HG03135 (cell line): ENCODE data around the gene RRBP1.

ENCODE experiments used
- ATAC-seq: cut with Tn5 transposase; IDR thresholded peaks from one replicate; pipeline ENCODE4 v1.9.1; 2021; ENCODE audit warnings: mild to moderate bottlenecking, moderate library complexity; ENCODE audit not compliant: unreplicated experiment

Gene RRBP1

DNA sequence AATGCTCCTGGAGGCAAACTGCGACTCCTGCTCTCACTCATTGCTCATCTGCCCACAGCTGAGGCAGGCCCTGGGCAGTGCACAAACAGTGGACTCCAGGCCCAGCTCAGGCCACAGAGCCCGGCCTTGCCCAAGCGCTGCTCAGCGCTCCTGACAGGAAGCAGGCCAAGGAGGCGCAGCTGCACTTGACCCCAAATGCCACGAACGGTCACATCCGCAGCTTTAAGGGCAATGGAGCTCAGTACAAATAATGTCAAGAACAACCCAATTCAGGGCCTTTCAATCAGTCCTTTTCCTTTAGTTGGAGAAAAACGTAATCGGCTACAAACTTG lies 33.8 kb downstream of the RRBP1 start:
- no peak for ATAC-seq

DNA sequence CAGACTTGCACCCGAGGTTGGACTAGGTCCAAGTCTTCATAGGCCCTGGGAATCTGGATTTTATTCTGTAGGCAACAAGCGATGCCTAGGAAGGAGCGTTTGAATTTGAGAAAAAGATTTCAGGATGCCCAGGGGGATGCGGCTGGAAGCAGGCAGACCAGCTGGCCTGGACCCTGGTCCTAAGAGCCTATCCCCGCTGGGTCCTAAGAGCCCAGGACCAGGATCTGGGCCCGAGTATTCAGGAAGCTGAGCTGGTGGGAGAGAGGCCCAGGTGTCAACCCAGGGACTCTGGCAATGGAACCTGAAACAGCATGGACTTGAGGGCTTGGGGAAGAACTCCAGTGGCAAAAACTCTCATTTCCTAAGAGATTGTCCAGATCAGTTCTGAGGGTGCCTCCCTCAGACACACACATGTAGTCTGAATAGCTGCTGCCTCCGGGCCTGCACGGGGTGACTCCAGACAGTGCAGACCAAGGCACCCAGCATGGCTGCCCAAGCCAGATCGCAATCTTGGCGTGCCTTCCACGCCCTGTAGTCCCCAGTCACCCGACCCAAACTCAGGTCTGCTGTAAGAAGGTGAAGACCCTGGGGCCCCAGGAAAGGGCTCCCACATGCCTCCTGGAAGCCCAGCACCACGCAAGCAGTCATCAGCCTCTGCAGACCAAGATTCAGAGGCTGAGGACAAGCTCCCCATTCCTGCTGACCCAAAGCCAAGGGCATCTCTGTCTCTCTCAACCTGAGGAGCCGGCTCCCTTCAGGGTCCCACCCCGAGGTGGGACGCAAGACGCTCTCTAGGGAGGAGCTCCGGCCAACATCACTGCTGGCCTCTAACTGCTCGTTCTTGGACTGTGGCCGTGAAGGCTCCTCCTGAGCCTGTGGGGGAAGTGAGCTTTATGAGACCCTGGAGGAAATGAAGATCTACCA lies 34.4 kb downstream of the RRBP1 start:
- ATAC-seq, result no peak

DNA sequence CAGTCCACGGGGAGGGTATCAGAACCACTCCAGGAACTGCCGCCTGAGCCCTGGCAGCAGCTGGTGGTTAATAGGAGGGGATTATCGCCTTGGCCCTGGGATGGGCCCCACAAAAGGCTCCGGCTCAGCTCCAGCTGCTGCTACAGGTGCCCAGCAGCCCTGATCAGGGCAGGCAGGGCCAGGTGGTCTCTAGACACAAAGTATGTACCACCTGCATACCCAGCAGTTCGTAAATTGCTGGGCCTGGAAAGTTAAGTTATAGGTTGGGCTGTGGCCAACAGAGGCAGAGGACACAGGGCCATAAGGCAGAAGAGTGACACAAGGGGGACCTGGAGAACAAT lies 35.1 kb downstream of the RRBP1 start:
- no peak for ATAC-seq

DNA sequence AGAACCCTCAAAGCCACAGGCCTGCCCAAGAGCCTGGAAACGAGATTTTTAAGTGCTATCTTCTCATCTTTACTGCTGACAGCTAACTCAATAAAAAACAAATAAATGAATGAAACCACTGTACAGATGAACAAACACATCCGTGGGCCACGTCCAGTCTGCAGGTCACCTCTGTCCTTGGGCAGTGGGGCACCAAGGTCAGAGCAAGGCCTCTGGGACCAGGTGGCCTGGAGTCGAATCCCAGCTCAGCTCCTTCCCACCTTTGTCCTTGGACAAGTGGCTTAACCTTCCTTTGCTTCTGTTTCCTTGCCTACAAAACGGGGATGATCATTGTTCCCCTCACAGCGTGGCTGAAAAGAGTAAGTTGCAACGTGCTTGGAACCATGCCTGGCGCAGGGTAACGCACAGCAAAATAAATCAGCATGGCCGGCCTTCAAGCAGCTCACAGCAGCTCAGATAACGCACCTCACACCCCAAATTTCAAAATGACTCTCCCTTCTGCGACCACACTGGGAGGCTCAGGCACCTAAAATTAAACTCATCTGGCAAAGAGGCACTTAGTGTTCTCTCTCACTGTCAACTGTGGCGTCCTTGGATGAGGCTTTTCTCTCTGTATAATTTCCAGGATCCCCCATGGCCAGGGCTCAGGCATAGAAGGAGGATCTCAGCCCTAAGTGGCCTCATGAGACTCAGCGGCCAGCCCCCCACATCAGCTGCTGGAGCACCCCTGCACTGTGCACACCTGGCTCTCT lies 35.7 kb downstream of the RRBP1 start:
- no peak for ATAC-seq

DNA sequence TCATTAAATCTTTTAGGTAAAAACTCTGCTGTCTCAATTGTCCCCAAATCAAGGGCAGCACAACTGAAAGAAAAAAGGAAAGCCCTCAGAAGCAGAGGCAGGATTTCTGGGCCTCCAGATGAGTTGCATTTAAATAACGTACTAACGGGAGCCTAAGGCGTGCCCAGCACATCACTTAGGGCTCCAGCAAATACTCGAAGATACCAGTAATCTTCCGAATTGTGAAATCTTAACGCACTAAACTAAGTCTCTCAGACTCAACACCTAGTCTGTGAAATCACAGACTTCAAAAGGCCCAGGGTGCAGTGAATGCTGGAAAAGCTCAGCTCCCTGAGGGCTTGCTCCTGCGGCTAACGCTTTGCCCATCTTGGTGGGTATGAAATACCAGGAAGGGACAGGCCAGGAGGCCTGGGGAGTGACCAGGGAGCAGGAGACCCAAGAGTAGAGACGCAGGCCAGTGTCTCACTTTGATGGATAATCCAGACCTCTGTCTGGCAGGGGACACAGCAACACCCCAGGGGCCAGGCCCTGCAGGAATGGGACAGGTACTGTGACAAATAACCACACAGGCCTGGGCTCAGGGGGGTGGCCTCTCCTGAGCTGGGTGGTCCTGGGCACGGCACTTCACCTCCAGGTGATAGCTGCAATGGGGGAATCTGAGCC lies 36.4 kb downstream of the RRBP1 start:
- ATAC-seq, result no peak

DNA sequence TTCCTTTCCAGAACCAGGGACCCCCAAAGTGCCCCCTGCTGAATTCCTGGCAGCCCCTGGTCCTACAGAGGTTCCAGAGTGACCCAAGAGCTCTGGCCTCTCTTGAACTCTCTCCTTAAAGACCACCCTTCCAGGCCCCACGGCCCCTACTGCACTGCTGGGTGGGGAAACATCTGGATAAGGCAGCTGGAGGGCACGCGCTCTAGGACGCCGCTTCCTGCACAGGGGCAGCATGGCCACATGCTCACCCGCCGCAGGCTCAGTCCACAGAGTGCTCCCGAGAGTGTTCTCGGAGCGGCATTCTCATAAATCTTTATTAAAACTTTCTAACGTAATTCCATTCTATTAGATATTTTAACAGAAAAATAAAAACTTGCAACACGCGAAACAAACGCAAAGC lies 37.0 kb downstream of the RRBP1 start:
- no peak for ATAC-seq

DNA sequence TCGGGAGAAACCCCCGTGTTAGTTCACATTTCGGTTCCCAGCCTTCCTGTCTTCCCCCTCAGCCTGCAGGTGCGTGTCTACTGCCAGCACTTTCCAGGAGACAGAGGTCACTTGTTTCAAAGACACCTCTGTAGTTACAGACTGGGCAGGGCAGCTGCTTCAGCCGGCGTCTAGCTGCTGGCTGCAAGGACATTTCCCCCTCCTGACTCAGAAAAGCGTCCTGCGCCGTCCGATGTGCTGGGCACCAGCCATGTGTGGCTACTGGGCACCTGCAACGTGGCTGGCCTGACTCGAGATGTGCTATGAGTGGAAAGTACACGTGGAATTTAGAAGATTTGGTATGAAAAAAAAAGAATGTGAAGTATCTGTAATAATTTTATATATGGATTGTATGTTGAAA lies 37.6 kb downstream of the RRBP1 start:
- no peak for ATAC-seq

DNA sequence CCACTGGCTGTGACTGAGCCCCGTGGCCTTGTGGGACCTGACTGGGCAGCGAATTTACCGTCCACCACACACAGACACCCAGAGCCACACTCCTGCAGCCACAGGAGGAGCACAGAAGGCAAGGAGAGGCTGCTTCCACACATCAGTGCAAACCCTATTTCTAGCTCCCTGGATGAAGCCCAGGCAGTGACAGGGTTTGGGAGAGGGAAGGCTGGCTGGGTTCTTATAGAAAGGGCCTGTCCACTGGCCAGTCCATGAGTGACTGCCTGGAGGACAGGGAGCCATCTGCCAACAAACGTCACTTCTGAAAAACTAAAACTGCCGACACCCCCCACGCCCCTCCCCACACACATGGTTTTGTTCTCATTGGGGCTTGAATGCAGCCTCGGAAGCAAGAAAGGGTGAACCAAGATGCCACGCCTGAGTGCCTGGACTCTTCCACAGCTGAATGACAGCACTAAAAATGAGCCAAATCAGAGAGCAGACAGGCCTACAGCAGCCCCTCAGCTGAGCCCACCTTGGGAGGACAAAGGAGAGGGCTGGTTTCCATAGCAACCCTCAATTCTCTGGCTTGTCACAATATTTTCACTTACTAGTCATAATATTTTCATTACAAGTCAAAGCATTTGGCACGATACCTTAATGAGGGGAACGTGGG lies 38.4 kb downstream of the RRBP1 start:
- ATAC-seq, result no peak

DNA sequence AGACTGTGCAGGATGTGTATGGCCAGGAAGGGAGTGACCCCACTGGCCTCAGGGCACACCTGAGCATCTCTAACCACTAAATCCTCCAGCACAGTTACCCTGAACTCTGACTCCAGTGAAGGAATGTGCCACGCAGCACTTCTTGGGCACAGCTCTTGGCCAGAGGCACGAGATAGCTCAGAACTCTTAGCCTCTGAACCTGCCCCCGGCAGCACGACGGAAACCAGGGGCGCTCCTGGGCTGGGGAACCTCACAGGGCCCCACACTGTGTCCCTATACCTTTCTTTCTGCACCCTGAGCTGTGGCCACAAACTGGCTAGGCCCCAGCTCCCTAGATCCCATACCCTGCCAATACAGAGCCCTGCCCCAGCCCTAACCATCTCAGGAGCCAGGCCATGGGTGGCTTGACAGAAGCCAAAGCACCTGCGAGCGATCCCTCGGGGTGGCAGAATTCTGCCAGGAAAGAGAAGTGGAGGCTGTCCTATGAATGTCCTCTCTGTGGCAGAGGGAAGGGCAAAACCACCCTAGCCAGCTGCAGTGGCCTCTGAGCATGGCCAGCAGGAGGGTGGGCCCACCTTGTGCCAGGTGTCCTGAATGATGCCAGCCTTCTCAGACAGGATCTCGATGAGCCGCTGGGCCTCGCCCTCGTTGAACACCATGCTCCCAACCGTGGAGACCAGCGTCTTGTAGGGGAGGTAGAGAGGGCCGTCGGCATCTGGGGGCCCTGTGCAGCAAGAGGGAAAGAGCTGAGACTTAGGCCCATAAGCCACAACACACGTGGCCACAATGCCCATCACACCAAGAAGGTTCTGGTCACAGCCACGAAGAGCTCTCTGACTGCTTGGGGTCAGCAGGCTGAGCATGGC lies 39.4 kb downstream of the RRBP1 start:
- ATAC-seq, result no peak

DNA sequence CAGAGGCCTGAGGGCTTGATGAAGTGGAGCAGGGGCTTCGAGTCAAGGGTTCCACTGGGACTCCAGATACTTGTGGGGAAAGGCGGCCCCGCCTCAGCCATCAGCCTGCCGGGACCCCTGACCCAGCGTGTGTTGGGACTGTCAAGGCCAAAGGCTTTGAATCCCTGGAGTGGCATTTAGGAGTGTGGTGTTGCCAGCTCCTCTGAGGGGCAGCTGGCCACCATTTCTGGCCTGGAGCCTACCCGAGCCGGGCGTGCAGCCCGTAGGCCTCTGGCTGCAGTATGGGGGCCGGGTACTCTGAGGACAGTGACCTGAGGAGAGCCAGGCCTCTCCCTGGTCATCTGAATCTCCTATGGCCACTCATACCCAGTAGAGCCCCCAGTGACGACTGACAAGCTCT lies 40.0 kb downstream of the RRBP1 start:
- no peak for ATAC-seq

DNA sequence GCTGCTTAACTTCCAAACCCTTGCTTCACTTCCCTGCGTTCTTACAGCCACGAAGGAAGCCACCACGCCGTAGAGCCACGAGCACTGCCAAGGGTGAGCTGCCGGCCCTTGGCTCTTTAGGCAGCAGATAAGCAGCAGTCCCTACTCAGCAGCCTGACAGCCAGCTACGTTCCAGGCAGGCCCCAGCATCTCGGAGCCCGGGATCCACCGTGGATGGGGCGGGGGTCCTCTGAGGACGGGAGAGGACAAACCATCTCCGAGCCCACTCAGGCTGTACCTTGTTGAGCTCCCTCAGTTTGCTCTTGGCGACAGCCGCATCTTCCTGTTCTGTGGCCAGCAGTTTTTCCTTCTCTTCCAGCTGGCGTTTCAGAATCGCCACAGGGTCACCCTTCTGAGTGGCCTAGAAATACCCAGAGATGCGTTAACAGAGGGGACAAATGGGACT lies 40.5 kb downstream of the RRBP1 start:
- ATAC-seq, result no peak

DNA sequence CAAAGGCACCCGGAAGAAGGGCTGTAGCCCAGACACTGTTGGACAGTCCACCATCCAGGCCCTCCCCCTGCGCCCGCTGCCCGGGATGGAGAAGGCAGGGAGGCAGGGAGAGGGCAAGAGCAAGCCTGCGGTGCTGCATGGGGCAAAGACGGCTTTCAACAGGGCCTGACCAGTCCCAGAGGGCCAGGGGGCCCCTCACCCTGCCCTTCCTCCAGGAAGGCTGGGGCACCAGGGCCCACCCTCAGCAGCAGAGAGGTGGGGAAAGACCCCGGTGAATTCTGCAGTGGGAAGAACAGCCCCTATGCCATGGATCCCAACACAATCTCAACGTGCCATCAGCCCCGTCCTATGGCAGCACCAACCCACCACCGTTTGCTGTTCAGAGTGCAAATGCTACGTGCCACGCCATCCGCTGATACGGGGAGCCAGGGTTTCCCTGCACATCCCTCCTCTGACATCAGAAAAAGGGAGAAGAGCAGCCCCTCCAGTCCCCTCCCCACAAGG lies 41.1 kb downstream of the RRBP1 start:
- ATAC-seq, result no peak

DNA sequence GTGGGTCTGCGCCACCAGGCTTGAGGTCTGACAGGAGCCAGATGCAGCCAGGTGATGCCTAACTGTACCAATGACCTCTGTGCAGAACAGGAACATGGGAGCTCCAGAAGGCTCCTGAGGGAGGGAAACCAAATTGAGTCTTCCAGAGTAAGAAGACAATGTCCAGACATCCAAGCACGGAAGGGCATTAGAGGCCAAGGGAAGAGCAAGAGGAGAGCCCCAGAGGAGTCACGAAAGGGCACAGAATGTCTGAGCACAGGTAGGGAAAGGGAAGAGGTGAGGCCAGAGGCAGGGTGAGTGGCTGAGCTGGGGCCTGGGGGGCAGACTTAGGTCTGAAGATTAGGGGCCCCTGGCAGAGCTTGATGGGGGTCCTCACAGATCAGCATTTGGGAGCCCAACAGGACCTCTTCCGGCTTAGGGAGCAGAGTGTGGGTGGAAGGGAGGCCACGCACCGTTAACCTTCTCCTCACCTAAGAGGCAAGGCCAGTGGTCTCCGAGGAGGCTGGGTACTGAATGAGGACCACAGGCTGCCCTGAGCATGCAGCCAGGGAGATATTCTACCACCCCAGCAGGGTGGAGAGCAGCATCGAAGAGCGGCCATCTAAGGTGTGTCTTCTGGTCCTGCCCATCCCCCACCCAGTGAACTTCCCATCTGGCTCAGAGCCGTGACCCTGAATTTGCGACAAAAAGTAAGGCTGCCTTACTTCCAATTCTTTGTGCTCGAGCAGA lies 41.7 kb downstream of the RRBP1 start:
- no peak for ATAC-seq

DNA sequence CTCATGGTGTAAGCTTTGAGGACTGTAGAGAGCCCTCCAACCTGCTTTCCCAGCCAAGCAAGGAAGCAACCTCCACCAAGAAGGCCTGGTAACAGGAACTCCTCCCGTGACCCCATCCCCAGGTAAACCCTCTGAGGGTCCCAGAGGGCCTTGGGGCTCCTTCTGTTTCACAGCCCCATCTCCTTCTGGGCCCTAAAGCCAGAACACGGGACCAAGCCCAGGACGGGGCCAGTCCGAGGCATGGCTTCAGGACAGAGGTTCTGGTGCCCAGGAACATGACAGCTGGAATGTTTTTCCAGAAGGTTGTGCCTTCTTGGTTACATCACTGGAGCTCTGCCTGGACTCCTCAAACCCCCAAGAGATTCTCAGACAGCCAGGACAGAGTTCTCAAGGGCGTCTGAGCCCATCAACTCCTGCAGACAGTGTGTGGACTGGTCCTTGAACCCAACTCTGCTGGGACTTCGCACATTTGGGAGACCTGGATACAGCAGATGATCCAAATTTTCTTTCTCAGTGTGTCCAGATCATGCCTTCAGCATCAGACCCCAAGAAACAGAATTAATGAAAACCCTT lies 43.1 kb downstream of the RRBP1 start:
- ATAC-seq, result no peak

DNA sequence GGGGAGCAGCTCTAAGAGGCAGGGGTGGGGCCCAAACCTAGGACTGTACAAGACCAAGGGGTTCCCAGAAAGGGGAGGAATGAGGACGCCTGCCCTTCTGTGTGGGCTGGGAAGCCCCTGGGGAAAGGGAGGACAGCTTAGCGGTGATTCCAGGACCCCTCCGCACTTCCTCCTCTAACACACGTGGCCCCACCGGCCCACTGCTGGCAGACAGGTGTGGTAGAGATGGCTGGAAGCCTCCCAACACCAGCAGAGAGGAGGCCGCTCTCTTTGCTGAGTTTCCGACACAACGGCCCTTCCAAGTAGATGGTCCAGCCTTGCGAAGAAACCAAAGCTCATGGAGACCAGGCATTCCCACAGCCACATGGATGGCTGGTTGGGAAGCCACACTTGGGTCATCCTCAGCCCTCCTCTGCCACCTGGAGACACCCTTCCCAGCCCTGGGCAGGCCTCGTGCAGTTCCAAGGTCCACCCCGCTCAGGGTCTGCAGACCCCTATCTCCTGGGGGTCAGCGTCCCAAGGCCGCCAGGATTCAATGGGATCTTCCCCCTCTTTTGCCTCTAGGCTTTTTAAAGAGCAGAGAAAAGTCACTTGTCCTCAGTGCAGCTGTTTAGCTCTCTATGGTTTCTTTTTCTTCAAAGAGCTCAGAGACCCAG lies 43.9 kb downstream of the RRBP1 start:
- no peak for ATAC-seq

DNA sequence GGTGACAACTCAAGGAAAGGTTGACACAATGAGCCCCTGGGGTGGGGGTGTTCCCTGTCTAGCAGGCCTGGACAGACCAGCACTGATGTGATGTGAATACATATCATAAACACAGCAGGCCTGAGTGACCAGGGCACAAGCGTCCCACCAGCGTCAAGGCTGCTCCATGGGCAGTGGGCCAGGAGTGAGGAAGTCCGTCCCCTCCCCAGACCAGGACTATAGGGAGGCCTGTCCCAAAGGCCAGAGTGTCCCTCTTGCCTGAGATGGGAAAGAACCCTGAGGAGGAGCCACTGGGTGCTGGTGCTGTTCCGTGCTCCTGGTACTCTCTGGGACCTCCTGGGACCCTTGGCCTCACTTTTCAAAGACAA lies 44.6 kb downstream of the RRBP1 start:
- ATAC-seq, result no peak

DNA sequence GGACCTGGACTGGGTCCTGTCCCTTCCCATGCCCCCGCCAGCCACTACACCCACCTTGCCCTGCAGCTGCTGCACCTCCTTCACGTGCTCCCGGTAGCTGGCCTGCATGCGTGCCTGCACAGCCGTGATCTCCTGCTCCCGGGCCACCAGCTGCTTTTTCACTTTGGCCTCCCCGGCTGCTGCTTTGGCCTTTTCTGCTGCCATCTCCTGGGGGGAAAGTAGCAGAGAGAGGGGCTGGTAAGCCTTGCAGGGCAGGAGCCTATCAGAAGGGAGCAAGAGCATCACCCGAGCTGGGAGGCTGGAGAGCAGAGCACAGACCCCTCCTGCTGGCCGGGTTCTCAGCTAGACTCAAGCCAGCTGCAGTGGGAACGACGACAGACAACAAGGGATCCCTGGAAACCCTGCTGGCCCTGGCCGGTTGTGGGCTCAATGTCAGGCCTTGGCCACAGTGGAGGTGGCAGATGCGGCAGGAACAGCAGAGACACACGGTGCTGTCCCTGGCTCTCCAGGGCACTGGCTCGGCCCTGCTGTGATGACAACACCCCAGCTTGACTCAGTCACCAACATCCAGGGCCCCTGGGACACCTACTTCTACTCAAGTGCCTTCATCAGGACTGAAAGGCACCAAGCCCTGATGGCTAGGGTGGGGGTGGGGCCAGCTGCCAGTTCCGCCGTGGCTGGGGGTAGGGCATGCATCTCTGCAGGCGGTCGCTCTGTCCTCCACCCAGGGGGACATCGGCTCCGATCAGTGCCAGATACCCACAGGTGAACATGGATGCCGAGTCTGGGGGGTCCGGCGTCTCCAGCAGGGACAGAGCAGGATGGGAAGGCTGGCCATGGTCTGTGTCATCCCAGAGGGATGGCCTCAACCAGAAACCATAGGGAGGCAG lies 45.3 kb downstream of the RRBP1 start:
- no peak for ATAC-seq
